ENCODE data around the gene DOCK2.

DNA sequence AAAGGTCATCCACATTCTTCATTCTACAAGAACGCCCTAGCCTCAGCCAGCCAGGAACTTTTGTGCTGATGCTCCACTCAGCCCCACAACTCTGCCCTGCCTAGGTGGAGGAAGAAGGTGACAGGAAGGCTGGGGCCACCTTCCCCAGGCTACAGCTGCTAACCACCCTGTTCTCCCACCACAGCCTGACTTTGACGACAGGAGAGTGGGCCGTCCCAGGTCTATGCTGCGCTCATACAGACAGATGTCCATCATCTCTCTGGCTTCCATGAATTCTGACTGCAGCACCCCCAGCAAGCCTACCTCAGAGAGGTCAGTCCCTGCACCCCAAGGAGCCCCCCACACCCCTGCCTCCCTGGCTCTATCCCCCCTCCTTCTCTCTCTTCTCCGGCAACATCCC is 440.5 kb downstream of the DOCK2 start:
- TF ChIP-seq, protein P1, sequence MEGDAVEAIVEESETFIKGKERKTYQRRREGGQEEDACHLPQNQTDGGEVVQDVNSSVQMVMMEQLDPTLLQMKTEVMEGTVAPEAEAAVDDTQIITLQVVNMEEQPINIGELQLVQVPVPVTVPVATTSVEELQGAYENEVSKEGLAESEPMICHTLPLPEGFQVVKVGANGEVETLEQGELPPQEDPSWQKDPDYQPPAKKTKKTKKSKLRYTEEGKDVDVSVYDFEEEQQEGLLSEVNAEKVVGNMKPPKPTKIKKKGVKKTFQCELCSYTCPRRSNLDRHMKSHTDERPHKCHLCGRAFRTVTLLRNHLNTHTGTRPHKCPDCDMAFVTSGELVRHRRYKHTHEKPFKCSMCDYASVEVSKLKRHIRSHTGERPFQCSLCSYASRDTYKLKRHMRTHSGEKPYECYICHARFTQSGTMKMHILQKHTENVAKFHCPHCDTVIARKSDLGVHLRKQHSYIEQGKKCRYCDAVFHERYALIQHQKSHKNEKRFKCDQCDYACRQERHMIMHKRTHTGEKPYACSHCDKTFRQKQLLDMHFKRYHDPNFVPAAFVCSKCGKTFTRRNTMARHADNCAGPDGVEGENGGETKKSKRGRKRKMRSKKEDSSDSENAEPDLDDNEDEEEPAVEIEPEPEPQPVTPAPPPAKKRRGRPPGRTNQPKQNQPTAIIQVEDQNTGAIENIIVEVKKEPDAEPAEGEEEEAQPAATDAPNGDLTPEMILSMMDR (IDR thresholded peaks at IDR 0.05): no peak
- TF ChIP-seq, protein P2, sequence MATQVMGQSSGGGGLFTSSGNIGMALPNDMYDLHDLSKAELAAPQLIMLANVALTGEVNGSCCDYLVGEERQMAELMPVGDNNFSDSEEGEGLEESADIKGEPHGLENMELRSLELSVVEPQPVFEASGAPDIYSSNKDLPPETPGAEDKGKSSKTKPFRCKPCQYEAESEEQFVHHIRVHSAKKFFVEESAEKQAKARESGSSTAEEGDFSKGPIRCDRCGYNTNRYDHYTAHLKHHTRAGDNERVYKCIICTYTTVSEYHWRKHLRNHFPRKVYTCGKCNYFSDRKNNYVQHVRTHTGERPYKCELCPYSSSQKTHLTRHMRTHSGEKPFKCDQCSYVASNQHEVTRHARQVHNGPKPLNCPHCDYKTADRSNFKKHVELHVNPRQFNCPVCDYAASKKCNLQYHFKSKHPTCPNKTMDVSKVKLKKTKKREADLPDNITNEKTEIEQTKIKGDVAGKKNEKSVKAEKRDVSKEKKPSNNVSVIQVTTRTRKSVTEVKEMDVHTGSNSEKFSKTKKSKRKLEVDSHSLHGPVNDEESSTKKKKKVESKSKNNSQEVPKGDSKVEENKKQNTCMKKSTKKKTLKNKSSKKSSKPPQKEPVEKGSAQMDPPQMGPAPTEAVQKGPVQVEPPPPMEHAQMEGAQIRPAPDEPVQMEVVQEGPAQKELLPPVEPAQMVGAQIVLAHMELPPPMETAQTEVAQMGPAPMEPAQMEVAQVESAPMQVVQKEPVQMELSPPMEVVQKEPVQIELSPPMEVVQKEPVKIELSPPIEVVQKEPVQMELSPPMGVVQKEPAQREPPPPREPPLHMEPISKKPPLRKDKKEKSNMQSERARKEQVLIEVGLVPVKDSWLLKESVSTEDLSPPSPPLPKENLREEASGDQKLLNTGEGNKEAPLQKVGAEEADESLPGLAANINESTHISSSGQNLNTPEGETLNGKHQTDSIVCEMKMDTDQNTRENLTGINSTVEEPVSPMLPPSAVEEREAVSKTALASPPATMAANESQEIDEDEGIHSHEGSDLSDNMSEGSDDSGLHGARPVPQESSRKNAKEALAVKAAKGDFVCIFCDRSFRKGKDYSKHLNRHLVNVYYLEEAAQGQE (IDR thresholded peaks at IDR 0.05; ENCODE audit: insufficient read depth in 1 of 2, low read depth in 2 of 2, low read length in 1 of 2): no peak
- no peak for TF ChIP-seq POLR2AphosphoS5 (IDR thresholded peaks at IDR 0.05; ENCODE audit: low read depth, low read length)
- TF ChIP-seq SIN3A (IDR thresholded peaks at IDR 0.05; ENCODE audit: borderline replicate concordance, insufficient read depth, low read depth, low read length): no peak
